PC-3 (cell line): ENCODE results near the gene PTPRN2.

ENCODE experiments used
- EZH2phosphoT487 ChIP-seq: fragments of 300-600 bp; sonication (generic); IDR thresholded peaks from 2 replicates; pipeline ENCODE4 v1.6.1; 2018; ENCODE audit warnings: mild to moderate bottlenecking, antibody characterized with exemption, low read length, borderline replicate concordance
- TF ChIP-seq, protein P1 (sequence below): fragments of 300-600 bp; sonication (generic); conservative IDR thresholded peaks from 2 replicates; pipeline ENCODE4 v1.5.1; 2017; ENCODE audit warnings: antibody characterized with exemption, low read depth, mild to moderate bottlenecking, low read length

GRCh38 chr7:157668221-157668883, 919.3 kb downstream of the PTPRN2 start:
- TF ChIP-seq, protein P1, sequence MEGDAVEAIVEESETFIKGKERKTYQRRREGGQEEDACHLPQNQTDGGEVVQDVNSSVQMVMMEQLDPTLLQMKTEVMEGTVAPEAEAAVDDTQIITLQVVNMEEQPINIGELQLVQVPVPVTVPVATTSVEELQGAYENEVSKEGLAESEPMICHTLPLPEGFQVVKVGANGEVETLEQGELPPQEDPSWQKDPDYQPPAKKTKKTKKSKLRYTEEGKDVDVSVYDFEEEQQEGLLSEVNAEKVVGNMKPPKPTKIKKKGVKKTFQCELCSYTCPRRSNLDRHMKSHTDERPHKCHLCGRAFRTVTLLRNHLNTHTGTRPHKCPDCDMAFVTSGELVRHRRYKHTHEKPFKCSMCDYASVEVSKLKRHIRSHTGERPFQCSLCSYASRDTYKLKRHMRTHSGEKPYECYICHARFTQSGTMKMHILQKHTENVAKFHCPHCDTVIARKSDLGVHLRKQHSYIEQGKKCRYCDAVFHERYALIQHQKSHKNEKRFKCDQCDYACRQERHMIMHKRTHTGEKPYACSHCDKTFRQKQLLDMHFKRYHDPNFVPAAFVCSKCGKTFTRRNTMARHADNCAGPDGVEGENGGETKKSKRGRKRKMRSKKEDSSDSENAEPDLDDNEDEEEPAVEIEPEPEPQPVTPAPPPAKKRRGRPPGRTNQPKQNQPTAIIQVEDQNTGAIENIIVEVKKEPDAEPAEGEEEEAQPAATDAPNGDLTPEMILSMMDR: no peak
- no peak for TF ChIP-seq EZH2phosphoT487
